ENCODE results near the gene ZBTB8B.

Gene ZBTB8B

GRCh38 chr1:32509939-32510338 is 45.1 kb downstream of the ZBTB8B start:
- DNase-seq, result no peak

All from suppressor macrophage treated with lipopolysaccharide for 4 hours (primary cell).